ENCODE measurements around the gene INPP5E.

DNA sequence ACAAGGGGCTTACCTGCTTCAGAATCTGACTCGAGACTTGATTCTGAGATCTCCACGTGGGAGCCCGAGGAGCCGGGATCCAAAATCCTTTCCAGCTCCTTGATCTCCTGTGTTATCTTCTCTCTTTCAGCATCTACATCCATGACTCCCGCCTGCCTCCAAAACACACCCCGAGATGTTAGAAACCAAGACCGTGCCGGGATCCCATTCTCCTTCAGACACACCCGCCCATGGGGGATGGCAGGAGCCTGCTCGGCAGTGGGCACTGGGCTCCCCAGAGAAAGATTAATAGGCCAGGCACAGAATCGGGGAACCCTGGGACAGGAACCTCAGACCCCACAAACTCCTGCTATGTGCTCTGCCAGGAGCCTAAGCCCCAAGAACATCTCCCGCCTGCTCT lies 41.4 kb downstream of the INPP5E start:
- TF ChIP-seq, protein P1, sequence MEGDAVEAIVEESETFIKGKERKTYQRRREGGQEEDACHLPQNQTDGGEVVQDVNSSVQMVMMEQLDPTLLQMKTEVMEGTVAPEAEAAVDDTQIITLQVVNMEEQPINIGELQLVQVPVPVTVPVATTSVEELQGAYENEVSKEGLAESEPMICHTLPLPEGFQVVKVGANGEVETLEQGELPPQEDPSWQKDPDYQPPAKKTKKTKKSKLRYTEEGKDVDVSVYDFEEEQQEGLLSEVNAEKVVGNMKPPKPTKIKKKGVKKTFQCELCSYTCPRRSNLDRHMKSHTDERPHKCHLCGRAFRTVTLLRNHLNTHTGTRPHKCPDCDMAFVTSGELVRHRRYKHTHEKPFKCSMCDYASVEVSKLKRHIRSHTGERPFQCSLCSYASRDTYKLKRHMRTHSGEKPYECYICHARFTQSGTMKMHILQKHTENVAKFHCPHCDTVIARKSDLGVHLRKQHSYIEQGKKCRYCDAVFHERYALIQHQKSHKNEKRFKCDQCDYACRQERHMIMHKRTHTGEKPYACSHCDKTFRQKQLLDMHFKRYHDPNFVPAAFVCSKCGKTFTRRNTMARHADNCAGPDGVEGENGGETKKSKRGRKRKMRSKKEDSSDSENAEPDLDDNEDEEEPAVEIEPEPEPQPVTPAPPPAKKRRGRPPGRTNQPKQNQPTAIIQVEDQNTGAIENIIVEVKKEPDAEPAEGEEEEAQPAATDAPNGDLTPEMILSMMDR (IDR thresholded peaks at IDR 0.05), result no peak
- TF ChIP-seq POLR2A (IDR thresholded peaks at IDR 0.05), result no peak

Data from heart left ventricle (tissue), 13 donors.